Measurements from ENCODE around the gene C2CD4C. TPM values are rescaled to one million over a fixed set of nuclear protein-coding genes. Genes with fewer than 3 reads are reported as not detected.
"Not testable (repeated sequence)": the region's sequence is repeated elsewhere in the genome, so short reads cannot be mapped to it uniquely, and the experiment has no call there.

Gene C2CD4C
- total and polyA plus RNA-seq, 4 donors = 8.7 to 32.6 (median 20.1) TPM

DNA sequence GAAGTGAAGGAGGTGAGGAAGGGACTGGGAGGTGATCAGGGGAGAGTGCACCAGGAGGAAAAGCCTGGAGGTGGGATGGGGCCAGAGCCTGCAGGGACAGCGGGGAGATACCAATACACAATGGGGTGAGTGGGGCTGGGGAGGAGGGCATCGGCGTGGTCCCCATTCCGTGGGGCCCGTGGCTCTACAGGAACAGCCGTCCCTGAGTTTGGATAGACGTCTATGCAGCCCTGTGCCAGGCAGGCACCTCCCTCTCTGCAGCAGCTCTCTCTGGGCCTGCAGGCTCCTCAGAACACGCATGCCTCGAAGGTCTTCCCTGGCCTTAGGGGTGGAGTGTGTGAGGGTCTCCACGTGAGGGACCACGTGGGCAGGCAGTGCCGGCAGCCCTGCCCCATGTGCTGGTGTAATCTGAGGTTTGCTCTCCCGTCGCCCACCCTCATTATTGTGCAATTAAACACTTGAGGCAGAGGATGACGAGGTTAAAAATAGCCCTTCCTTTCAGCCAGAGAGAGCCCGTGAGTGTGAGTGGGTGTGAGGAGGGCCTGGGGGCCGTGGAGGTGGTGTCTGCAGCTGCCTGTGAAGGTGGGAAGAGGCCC lies 16.5 kb downstream of the C2CD4C start:
- DNase-seq (ENCODE audit: low read depth in 4 of 6, low spot score in 6 of 6) = no peak
- H3K27me3 ChIP-seq (ENCODE audit: control insufficient read depth, insufficient read depth, low read length) = no peaks in the 10 kb centered on the region
- no peak overlapping the region for H3K4me3 ChIP-seq (ENCODE audit: low read depth, low read length)
- 82% methylated on average over 9 of the region's 17 CpGs for WGBS (ENCODE audit: insufficient coverage)
- H3K27ac ChIP-seq (ENCODE audit: low read depth, low read length) = no peak overlapping the region
- no peaks in the 10 kb centered on the region for H3K36me3 ChIP-seq (ENCODE audit: control insufficient read depth, insufficient read depth, low read length)
- H3K4me1 ChIP-seq (ENCODE audit: control insufficient read depth, insufficient read depth, low read length) = peaks cover 13% of the 10 kb centered on the region
- no peaks in the 10 kb centered on the region for H3K9me3 ChIP-seq (ENCODE audit: control insufficient read depth, insufficient read depth, low read length)

DNA sequence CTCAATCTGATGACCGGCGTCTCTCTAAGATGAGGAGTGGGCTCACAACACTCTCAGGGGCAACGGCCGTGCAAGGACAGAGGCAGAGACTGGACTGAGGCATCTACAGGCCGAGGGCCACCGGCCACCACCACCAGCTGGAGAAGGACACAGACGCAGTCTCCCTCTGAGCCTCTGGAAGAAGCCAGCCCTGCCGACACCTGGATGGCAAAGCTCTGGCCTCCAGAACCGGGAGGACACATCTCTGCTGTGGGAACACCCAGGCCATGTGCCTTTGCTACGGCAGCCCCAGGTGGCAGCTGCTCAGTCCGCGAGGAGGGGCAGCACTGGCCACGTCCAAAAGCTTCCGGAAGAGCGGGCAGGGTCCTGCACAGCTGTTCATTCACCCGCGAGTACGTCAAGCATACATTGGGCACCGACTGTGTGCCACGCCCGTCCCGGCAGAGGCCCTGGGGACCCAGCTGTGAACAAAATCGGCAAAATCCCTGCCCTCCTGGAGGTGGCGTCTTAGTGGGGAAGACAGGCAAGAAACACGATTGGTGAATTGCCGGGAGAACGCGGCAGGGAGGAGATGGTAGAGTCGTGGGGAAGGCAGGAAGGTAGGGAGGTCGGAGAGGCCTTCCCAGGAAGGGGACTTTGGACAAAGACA lies 17.1 kb downstream of the C2CD4C start:
- H3K4me1 ChIP-seq (ENCODE audit: control insufficient read depth, insufficient read depth, low read length) = peaks cover 13% of the 10 kb centered on the region
- H3K27ac ChIP-seq (ENCODE audit: low read depth, low read length) = no peak overlapping the region
- H3K36me3 ChIP-seq (ENCODE audit: control insufficient read depth, insufficient read depth, low read length) = no peaks in the 10 kb centered on the region
- no peak for DNase-seq (ENCODE audit: low read depth in 4 of 6, low spot score in 6 of 6)
- WGBS (ENCODE audit: insufficient coverage) = 88% methylated on average over 30 of the region's 30 CpGs
- no peaks in the 10 kb centered on the region for H3K27me3 ChIP-seq (ENCODE audit: control insufficient read depth, insufficient read depth, low read length)
- no peaks in the 10 kb centered on the region for H3K9me3 ChIP-seq (ENCODE audit: control insufficient read depth, insufficient read depth, low read length)
- no peak overlapping the region for H3K4me3 ChIP-seq (ENCODE audit: low read depth, low read length)

DNA sequence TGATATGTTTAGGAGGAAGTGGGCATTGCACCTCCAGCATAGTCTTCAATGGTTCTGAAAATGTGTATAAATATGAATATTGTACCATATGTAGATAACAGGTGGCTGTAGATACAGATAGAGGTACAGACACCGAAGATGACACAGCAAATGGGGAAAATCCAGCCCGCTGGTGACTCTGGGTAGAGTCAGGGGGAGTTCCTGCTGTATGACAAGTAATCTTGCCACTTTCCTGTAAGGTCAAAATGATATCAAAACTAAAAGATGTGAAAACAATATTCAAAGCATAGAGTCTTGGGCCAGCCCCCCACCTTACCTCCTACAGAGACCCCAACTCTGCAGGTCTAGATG lies 17.8 kb downstream of the C2CD4C start:
- Histone ChIP-seq H3K27me3 (ENCODE audit: control insufficient read depth, insufficient read depth, low read length) (no peaks in the 10 kb centered on the region), H3K4me3 (ENCODE audit: low read depth, low read length) (no peak overlapping the region), H3K27ac (ENCODE audit: low read depth, low read length) (no peak overlapping the region), H3K9me3 (ENCODE audit: control insufficient read depth, insufficient read depth, low read length) (no peaks in the 10 kb centered on the region), H3K36me3 (ENCODE audit: control insufficient read depth, insufficient read depth, low read length) (no peaks in the 10 kb centered on the region), H3K4me1 (ENCODE audit: control insufficient read depth, insufficient read depth, low read length) (peaks cover 13% of the 10 kb centered on the region)
- no peak for DNase-seq (ENCODE audit: low read depth in 4 of 6, low spot score in 6 of 6)
- 100% methylated on average over 2 of the region's 2 CpGs for WGBS (ENCODE audit: insufficient coverage)

DNA sequence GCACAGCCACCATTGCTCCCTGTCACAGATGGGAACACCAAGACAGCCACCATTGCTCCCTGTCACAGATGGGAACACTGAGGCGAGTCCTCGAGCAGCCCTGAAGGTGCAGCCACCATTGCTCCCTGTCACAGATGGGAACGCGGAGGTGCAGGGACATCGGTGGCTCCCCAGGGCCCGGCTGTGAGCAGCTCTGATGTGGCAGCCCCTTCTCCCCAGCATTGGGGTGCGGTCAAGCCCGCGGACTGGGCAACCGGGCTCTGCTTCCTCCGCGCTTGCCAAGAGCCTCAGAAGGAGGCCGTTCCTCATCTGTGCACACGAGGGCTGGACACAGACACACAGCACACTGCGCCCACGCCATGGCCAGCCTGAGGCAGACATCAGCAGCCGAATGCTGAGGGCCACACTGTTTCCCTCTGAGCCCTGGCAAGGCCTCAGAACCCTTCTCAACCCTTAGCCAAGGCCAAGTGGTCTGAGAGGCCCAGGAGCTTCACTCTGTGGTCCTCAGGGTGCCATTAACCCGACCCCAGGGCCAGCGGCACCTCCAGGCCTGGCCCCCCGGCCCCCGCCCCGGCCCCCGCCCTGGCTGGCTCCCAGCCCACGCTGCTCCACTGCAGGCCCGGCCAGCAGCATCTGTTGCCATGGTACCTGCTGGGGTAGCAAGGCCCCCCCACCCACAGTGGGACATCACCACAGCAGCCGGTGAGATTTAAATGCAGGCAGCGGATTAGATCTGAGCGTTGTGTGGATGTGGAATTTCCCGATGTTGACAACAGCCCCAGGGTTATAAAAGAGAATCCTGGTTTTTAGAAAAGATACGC lies 18.4 kb downstream of the C2CD4C start:
- 65% methylated on average over 23 of the region's 30 CpGs for WGBS (ENCODE audit: insufficient coverage)
- DNase-seq (ENCODE audit: low read depth in 4 of 6, low spot score in 6 of 6) = peak in 2 of 6 donors; percentile 20 to 68
- Histone ChIP-seq H3K9me3 (ENCODE audit: control insufficient read depth, insufficient read depth, low read length) (no peaks in the 10 kb centered on the region), H3K27ac (ENCODE audit: low read depth, low read length) (no peak overlapping the region), H3K4me1 (ENCODE audit: control insufficient read depth, insufficient read depth, low read length) (peaks cover 13% of the 10 kb centered on the region), H3K27me3 (ENCODE audit: control insufficient read depth, insufficient read depth, low read length) (no peaks in the 10 kb centered on the region), H3K36me3 (ENCODE audit: control insufficient read depth, insufficient read depth, low read length) (no peaks in the 10 kb centered on the region), H3K4me3 (ENCODE audit: low read depth, low read length) (no peak overlapping the region)

DNA sequence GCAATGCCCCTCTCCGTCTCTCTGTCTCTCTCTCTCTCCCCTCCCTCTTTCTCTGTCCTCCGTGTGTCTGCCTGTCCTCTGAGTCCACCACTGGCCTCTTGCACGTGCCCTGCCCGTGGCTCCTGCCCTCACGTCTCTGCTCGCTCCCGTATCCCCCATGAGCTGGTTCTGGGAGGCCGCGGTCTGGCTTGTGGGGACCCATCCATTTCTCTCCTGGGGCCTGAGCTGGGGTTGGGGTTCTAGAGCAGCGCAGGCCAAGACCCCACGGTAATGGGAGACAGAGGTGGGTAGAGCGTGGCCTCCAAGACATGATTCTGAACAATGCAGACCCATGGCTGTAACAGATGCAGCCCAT lies 19.0 kb downstream of the C2CD4C start:
- peaks cover 13% of the 10 kb centered on the region for H3K4me1 ChIP-seq (ENCODE audit: control insufficient read depth, insufficient read depth, low read length)
- 85% methylated on average over 11 of the region's 12 CpGs for WGBS (ENCODE audit: insufficient coverage)
- DNase-seq (ENCODE audit: low read depth in 4 of 6, low spot score in 6 of 6) = no peak

DNA sequence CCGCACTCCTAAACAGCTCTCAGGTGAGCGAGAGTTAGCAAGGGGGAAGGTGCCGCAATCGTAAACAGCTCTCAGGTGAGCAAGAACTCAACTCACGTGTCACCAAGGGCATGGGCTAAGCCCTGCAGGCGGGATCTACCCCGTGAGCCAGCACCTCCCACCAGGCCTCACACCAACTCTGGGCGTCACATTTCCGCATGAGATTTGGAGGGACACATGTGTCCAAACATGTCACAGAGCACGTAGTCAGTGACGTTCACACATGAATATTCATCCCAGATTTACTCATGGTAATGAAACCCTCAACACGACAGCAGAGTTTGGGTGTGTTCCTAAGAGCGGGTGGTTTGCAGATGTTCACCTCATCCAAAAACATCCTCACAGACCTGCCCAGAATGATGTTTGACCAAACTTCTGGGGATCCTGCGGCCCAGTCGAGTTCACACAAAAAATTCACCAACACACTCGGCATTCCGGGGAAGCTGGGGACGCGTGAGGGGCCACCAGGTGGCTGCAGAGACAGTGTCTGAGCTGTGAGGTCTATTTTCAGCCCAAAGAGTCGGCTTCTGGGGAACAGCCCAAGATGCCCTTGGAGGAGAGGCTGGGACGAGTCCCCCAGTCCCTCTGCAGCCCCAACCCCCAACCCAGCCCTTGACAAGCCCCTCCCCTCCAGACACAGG lies 19.6 kb downstream of the C2CD4C start:
- no peaks in the 10 kb centered on the region for H3K36me3 ChIP-seq (ENCODE audit: control insufficient read depth, insufficient read depth, low read length)
- H3K27ac ChIP-seq (ENCODE audit: low read depth, low read length) = no peak overlapping the region
- H3K27me3 ChIP-seq (ENCODE audit: control insufficient read depth, insufficient read depth, low read length) = no peaks in the 10 kb centered on the region
- no peak overlapping the region for H3K4me3 ChIP-seq (ENCODE audit: low read depth, low read length)
- H3K4me1 ChIP-seq (ENCODE audit: control insufficient read depth, insufficient read depth, low read length) = peaks cover 13% of the 10 kb centered on the region
- H3K9me3 ChIP-seq (ENCODE audit: control insufficient read depth, insufficient read depth, low read length) = no peaks in the 10 kb centered on the region
- DNase-seq (ENCODE audit: low read depth in 4 of 6, low spot score in 6 of 6) = no peak
- 74% methylated on average over 19 of the region's 21 CpGs for WGBS (ENCODE audit: insufficient coverage)

More for the DNA sequence above, 19.0 kb downstream of the C2CD4C start:
- Histone ChIP-seq H3K27me3 (ENCODE audit: control insufficient read depth, insufficient read depth, low read length) (no peaks in the 10 kb centered on the region), H3K36me3 (ENCODE audit: control insufficient read depth, insufficient read depth, low read length) (no peaks in the 10 kb centered on the region), H3K9me3 (ENCODE audit: control insufficient read depth, insufficient read depth, low read length) (no peaks in the 10 kb centered on the region), H3K4me3 (ENCODE audit: low read depth, low read length) (no peak overlapping the region), H3K27ac (ENCODE audit: low read depth, low read length) (no peak overlapping the region)

DNA sequence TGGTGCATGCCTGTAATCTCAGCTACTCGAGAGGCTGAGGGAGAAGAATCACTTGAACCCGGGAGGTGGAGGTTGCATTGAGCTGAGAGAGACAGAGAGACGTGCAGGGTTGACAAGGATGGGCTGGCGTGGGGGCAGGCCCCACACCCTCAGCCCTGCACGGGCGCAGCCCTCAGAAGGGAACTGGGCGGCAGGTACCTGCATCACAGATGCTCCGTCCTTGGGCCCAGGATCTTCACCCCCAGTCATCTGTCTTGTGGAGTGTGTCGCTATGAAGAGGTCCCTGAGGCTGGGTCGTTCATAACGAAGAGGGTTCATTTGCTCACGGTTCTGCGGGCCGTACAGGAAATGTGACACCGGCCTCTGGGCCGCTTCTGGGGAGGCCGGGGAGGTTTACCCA lies 20.3 kb downstream of the C2CD4C start:
- Histone ChIP-seq H3K27ac (ENCODE audit: low read depth, low read length) (no peak overlapping the region), H3K4me3 (ENCODE audit: low read depth, low read length) (no peak overlapping the region), H3K4me1 (ENCODE audit: control insufficient read depth, insufficient read depth, low read length) (peaks cover 19% of the 10 kb centered on the region), H3K9me3 (ENCODE audit: control insufficient read depth, insufficient read depth, low read length) (no peaks in the 10 kb centered on the region), H3K36me3 (ENCODE audit: control insufficient read depth, insufficient read depth, low read length) (no peaks in the 10 kb centered on the region), H3K27me3 (ENCODE audit: control insufficient read depth, insufficient read depth, low read length) (peaks cover 2% of the 10 kb centered on the region)
- WGBS (ENCODE audit: insufficient coverage) = 86% methylated on average over 16 of the region's 17 CpGs
- no peak for DNase-seq (ENCODE audit: low read depth in 4 of 6, low spot score in 6 of 6)

DNA sequence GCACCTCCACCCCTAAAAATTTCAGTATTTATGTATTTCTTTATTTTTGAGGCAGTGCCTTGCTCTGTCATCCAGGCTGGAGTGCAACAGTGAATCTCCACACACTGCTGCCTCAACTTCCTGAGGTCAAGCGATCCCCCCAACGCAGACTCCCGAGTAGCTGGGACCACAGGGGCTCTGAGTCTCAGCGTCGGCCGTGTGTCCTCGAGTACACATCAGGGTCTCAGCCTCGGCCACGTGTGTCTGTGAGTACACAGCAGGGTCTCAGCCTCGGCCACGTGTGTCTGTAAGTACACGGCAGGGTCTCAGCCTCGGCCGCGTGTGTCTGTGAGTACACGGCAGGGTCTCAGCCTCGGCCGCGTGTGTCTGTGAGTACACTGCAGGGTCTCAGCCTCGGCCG lies 21.2 kb downstream of the C2CD4C start:
- H3K9me3 ChIP-seq (ENCODE audit: control insufficient read depth, insufficient read depth, low read length) = no peaks in the 10 kb centered on the region
- H3K36me3 ChIP-seq (ENCODE audit: control insufficient read depth, insufficient read depth, low read length) = no peaks in the 10 kb centered on the region
- 81% methylated on average over 7 of the region's 21 CpGs for WGBS (ENCODE audit: insufficient coverage)

DNA sequence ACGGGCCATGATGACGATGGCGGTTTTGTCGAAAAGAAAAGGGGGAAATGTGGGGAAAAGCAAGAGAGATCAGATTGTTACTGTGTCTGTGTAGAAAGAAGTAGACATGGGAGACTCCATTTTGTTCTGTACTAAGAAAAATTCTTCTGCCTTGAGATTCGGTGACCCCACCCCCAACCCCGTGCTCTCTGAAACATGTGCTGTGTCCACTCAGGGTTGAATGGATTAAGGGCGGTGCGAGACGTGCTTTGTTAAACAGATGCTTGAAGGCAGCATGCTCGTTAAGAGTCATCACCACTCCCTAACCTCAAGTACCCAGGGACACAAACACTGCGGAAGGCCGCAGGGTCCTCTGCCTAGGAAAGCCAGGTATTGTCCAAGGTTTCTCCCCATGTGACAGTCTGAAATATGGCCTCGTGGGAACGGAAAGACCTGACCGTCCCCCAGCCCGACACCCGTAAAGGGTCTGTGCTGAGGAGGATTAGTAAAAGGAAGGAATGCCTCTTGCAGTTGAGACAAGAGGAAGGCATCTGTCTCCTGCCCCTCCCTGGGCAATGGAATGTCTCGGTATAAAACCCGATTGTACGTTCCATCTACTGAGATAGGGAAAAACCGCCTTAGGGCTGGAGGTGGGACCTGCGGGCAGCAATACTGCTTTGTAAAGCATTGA lies 22.2 kb downstream of the C2CD4C start:
- not testable (repeated sequence) for H3K27me3 ChIP-seq (ENCODE audit: control insufficient read depth, insufficient read depth, low read length); H3K4me3 ChIP-seq (ENCODE audit: low read depth, low read length); H3K9me3 ChIP-seq (ENCODE audit: control insufficient read depth, insufficient read depth, low read length); H3K36me3 ChIP-seq (ENCODE audit: control insufficient read depth, insufficient read depth, low read length); H3K27ac ChIP-seq (ENCODE audit: low read depth, low read length)
- no CpG with 5 or more reads among the region's 22 CpGs for WGBS (ENCODE audit: insufficient coverage)
- peak in 1 of 6 donors; percentile 68 for DNase-seq (ENCODE audit: low read depth in 4 of 6, low spot score in 6 of 6)
- H3K4me1 ChIP-seq (ENCODE audit: control insufficient read depth, insufficient read depth, low read length) = peaks cover 17% of the 10 kb centered on the region

More for the DNA sequence above, 21.2 kb downstream of the C2CD4C start:
- Histone ChIP-seq H3K27me3 (ENCODE audit: control insufficient read depth, insufficient read depth, low read length) (peaks cover 2% of the 10 kb centered on the region), H3K27ac (ENCODE audit: low read depth, low read length) (no peak overlapping the region), H3K4me1 (ENCODE audit: control insufficient read depth, insufficient read depth, low read length) (peaks cover 22% of the 10 kb centered on the region), H3K4me3 (ENCODE audit: low read depth, low read length) (no peak overlapping the region)
- no peak for DNase-seq (ENCODE audit: low read depth in 4 of 6, low spot score in 6 of 6)
